ENCODE data around the gene SPDYE3.
"Not testable (repeated sequence)": the region's sequence is repeated elsewhere in the genome, so short reads cannot be mapped to it uniquely, and the experiment has no call there.

Gene SPDYE3

DNA sequence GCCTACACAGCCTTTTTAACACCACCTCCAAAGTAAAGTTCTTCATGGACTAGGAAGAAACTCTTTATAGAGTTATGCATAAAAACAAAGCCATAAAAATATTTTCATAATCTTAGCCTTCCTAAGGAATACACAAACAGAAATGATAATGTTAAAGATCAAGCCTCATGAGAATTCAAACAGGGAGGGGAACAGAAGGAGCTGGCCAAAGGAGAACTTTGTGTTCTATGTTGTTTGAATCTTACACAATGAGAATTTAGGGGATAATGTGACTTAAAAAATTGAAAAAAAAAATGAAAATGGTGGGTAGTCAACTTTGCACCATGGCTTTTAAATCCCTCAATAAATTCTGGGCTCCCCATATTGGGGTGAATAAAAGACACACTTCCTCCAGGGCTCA, 41.3 kb downstream of the SPDYE3 start:
- DNase-seq (ENCODE audit: extremely low read depth in 1 of 2, low read depth in 1 of 2), result no peak

DNA sequence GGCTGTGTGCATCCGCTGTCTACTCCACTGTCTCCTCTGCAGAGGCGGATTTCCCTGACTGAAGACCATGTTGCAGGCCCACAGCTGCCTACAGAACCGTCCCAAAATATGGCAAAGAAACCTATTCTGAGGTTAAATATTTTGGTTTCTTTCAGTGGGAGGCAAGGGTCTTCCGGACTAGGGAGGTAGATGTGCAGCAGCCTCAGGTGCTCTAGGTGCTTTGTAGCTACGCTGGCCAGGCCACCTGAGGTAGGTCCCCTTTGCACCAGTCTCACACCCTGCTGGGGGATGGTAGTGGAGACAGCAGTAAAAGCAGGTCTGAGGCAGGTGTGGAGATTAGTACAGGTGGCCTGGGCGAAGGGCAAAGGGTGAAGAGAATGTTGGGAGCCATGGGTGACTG, 42.3 kb downstream of the SPDYE3 start:
- no peak for DNase-seq (ENCODE audit: extremely low read depth in 1 of 2, low read depth in 1 of 2)

DNA sequence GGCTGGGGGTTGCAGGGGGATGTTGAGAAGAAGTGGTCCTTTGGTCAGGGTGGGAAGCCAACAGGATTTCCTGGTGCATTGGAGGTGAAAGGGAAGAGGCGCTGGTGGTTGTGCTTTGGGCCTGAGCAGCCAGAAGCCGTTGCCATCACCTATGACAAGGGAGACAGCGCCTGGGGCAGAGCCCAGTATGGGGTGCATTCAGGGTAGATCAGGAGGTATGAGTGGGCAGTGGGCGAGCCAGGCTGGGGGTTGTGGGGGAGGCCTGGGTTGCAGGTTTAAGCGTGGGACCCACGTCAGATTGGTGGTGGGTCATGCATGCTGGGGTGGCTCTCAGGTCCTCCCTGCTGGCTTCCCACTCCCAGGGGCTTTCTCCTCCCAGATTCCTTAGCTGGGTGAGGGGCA, 44.2 kb downstream of the SPDYE3 start:
- DNase-seq (ENCODE audit: extremely low read depth in 1 of 2, low read depth in 1 of 2), result no peak

DNA sequence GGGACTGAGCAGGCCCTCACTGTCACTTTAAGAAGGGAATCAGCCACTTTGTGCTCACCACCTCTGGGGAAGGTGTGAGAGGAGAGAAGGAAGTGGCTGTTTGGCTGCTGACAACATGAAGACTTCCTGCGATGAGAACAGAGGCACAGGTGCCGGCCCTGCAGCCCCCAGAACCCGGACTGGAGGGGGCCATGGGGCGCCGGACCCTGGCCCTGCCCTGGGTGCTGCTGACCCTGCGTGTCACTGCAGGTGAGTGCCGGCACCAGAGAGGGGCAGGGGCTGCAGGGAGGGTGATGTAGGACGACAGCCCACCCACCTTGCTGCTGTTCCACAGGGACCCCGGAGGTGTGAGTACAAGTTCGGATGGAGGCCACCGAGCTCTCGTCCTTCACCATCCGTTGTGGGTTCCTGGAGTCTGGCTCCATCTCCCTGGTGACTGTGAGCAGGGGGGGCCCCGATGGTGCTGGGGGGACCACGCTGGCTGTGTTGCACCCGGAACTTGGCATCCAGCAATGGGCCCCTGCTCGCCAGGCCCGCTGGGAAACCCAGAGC, 44.8 kb downstream of the SPDYE3 start:
- not testable (repeated sequence) for DNase-seq (ENCODE audit: extremely low read depth in 1 of 2, low read depth in 1 of 2)

DNA sequence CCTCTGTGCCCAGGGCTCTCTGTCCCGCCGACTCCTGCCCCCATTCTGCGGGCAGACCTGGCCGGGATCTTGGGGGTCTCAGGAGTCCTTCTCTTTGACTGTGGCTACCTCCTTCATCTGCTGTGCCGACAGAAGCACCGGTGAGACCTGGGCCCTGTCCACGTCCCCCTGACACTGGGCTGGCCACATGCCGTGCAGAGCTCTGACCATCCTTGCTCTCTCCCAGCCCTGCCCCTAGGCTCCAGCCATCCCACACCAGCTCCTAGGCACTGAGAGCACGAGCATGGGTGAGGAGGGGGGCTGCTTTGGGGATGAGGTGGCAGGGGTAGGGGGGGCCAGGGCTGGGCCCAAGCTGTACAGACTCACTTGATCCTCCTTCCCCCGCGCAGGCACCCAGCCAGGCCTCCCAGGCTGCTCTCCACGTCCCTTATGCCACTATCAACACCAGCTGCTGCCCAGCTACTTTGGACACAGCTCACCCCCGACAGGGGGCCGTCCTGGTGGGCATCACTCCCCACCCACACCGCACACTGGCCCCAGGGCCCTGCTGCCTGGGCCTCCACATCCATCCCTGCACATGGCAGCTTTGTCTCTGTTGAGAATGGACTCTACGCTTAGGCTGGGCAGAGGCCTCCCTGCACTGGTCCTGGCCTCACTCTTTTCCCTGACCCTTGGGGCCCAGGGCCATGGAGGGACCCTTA, 45.6 kb downstream of the SPDYE3 start:
- DNase-seq (ENCODE audit: extremely low read depth in 1 of 2, low read depth in 1 of 2), result no peak

DNA sequence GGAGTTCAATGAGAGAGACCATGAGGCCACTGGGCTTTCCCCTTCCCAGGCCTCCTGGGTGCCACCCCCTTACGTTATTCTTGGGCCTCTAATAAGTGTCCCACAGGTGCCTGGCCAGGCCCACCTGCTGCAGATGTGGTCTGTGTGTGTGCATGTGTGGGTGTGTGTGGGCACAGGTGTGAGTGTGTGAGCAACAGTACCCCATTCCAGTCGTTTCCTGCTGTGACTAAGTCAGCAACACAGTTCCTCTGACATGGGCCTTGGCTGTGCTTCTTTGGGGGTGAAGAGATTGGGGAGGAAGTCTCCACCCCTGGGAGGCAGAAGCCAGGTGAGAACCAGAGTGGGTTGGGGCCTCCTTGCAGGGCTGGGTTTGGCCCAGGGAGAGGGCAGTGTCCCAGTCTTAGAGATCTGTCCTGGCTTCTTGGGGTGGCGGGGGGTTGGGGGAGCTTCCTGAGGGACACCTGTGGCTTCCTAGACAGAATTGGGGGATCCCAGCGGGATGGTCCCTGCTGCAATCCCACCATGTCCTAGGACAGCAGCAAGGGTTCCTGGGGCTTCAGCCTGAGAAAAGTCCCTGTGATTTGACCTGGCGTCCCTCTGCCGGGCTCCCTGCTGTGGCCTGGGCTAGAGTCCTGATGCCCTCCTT, 46.3 kb downstream of the SPDYE3 start:
- DNase-seq (ENCODE audit: extremely low read depth in 1 of 2, low read depth in 1 of 2), result no peak

DNA sequence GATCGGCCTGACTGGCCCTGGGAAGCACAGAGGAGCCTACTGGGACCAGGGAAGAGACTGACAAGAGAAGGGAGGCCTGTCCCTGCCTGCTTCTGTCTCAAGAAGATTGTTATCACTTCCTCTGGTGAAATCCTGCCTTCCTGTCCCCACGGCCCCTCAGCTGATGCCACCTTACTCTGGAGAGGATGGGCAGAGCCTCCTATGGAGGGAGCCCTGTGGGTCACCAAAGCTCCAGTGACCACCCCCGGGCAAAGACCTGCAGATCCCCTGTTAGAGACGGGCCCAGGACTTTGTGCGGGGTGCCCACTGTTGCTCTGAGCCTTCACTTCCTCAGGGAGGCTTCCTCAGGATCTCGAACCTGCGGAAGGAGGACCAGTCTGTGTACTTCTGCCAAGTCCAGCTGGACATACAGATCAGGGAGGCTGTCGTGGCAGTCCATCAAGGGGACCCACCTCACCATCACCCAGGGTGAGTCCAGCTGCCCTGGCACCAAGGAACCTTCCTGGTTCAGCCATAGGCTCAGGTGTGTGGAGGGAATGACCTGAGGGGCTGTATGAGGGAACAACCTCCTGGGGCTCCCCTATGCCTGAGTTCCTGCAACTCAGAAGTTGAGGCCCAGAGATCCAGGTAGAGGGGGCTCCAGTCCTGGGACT, 49.0 kb downstream of the SPDYE3 start:
- DNase-seq (ENCODE audit: extremely low read depth in 1 of 2, low read depth in 1 of 2), result no peak

DNA sequence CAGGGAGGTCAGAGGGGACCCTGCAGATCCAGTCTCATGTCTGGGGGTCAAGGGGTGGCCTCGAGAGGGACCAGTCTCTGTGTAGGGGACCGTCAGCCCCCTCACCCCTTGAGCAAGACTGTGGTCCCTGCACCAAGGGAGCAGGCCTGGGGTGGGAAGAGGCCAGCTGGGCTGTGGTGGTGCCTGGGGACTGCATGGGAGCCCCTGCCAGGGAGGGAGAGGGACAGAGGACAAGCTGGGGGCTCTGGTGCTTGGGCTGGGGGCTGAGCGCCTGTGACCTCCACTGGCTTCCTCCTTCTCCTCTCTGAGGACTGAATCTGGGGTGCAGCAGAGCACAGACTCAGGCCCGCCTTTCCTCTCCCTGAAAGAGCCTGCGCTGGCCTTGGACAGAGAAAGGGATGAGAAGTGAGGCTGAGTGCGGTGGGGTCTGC, 49.6 kb downstream of the SPDYE3 start:
- DNase-seq (ENCODE audit: extremely low read depth in 1 of 2, low read depth in 1 of 2), result no peak

DNA sequence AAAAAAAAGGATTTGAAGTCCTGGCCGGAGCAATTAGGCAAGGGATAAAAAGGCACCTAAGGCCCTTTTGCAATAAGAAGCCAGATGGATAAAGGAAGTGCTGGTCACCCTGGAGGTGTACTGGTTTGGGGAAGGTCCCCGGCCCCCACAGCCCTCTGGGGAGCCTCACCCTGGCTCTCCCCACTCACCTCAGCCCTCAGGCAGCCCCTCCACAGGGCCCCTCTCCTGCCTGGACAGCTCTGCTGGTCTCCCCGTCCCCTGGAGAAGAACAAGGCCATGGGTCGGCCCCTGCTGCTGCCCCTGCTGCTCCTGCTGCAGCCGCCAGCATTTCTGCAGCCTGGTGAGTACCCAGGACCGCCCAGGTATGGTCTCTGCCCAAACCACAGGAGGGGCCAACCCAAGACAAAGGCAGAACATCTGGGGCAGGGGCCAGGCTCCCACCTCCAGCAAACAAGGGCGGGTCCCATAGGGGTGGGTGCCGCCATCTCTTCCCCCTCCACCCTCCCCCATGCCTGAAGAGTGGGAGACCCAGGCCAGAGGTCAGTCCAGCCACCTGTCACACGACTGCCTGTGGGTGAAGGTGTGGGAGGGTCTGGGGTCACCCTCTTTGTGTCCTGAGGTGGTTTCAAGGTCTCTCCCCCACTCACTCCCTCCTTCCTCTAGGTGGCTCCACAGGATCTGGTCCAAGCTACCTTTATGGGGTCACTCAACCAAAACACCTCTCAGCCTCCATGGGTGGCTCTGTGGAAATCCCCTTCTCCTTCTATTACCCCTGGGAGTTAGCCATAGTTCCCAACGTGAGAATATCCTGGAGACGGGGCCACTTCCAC, 50.7 kb downstream of the SPDYE3 start, which contains the start of gene PILRB:
Gene PILRB, plus strand, starts transcription at position 91 of the 830 bp plus-strand sequence. Its CDS starts 186 bp downstream, at position 277.
- no peak for DNase-seq (ENCODE audit: extremely low read depth in 1 of 2, low read depth in 1 of 2)

DNA sequence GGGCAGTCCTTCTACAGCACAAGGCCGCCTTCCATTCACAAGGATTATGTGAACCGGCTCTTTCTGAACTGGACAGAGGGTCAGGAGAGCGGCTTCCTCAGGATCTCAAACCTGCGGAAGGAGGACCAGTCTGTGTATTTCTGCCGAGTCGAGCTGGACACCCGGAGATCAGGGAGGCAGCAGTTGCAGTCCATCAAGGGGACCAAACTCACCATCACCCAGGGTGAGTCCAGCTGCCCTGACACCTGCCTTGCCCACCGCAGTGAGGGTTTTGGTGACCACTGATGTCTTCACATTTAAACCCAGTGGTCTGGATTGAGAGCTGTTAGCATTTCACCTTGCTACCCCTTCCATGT, 51.3 kb downstream of the SPDYE3 start:
- no peak for DNase-seq (ENCODE audit: extremely low read depth in 1 of 2, low read depth in 1 of 2)

DNA sequence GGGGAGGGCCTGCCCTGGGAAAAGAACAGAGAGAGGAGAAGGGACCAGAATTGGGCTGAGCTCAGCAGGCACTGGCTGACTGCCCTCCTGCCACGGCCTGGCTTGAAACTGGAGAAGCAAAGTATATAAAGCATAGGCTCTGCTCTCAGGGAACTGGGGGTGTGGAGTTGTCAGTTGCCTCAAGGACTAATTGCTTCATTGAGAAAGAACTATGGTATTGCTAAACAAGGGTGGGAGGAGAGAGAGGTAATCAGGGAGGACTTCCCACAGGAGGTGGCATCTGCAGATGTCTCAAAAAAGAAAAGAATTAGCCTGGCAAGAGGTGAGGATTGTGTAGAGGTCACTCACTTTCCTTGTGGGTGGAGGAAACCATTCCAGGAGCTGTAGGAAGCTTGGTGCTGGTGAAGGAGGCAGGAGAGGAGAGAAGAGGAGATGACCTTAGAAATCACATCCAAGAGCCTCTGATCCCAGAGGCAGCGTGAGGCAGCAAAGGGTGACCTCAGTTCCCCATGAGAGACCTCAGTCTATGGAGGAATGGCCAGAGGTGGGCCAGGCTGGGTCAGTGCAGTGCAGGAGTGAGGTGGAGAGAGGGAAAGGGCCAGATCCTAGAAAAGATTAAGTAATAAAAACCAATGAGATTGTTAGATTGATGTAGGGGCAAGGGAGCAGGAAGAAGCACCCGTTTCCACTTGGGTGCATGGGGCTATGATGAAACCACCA, 52.8 kb downstream of the SPDYE3 start:
- no peak for DNase-seq (ENCODE audit: extremely low read depth in 1 of 2, low read depth in 1 of 2)

DNA sequence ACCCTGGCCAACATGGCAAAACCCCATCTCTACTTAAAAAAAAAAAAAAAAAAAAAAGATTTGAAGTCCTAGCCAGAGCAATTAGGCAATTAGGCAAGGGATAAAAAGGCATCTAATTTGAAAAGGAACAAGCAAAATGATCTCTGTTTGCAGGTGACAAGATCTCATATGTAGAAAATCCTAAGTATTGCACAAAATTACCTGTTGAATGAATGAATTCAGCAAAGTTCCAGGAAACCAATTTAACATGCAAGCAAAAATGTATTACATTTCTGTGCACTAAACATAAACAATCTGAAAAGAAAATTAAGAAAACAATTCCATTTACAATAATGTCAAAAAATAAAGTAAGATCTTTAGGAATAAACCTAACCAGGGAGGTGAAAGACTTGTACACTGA, 55.6 kb downstream of the SPDYE3 start:
- no peak for DNase-seq (ENCODE audit: extremely low read depth in 1 of 2, low read depth in 1 of 2)

DNA sequence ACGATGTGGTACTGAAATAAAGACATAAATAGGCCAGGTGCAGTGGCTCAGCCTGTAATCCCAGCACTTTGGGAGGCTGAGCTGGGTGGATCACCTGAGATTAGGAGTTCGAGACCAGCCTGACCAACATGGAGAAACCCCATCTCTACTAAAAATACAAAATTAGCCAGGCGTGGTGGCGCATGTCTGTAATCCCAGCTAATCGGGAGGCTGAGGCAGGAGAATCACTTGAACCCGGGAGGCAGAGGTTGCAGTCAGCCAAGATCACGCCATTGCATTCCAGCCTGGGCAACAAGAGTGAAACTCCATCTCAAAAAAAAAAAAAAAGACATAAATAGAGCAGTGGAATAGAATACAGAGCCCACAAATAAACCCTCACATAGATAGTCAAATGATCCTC, 56.3 kb downstream of the SPDYE3 start:
- DNase-seq (ENCODE audit: extremely low read depth in 1 of 2, low read depth in 1 of 2), result not testable (repeated sequence)

DNA sequence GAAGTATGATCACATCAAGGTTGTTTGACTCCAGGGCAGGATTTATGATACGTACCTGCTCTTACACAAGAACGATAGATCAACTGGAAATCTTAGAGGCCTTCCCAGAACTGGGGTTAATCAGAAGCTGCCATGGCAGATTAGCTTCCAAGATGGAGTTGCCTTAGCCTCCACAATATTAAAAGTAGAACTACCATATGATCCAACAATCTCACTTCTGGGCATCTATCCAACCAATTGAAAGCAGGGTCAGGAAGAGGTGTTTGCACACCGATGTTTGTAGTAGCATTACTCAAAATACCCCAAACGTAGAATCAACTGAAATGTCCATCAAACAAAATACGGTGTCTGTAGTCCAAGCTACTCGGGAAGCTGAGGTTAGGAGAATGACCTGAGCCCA, 57.0 kb downstream of the SPDYE3 start:
- no peak for DNase-seq (ENCODE audit: extremely low read depth in 1 of 2, low read depth in 1 of 2)

DNA sequence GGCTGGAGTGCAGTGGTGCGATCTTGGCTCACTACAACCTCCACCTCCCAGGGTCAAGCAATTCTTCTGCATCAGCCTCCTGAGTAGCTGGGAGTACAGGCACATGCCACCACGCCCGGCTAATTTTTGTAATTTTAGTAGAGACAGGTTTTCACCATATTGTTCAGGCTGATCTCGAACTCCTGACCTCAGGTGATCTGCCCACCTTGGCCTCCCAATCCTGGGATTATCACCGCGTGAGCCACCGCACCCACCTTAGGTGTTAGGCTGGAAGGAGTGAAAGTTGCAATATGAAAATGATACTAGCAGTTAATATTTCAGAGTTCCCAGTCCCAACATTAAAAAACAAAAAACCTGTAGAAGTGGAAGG, 58.5 kb downstream of the SPDYE3 start:
- not testable (repeated sequence) for DNase-seq (ENCODE audit: extremely low read depth in 1 of 2, low read depth in 1 of 2)

DNA sequence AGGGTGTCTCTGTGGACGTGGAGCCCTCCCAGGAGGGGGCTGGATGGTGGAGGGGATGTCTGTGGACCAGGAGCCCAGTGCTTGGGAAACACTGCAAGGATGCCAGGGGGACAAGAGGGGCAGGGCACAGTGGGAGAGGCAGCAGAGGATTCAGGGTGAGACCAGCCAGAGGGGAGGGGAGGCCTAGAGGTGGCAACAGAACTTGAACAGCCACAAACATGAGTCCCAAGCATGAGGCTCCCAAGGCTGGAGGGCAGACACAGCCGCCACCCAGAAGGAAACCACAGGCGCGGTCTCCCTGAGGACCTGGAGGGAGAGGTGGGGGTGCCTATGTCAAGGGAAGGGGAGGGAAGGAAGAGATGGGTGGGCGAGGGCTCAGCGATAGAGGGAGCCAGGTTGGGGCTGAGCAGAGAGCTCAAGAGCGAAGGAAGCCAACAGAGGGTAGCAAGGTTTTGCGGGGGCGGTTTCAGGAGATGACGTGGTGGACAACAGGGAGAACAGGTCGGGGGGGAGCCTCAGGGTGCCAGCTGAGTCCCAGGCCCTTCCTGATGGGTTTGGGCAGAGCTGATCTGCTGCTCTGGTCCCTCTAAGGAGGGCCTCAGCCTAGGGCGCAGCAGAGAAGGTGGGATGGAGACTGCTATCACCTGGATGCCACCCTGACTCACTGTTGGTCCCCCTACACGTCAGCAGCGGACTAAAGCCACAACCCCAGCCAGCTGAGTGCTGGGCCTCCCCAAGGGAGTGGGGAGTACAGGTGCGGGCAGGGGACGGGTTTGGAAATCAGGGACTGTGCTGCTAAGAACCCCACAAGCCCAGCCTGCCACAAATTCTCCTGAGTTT, 59.1 kb downstream of the SPDYE3 start:
- DNase-seq (ENCODE audit: extremely low read depth in 1 of 2, low read depth in 1 of 2), result peak in 1 of 2 donors; percentile 48

DNA sequence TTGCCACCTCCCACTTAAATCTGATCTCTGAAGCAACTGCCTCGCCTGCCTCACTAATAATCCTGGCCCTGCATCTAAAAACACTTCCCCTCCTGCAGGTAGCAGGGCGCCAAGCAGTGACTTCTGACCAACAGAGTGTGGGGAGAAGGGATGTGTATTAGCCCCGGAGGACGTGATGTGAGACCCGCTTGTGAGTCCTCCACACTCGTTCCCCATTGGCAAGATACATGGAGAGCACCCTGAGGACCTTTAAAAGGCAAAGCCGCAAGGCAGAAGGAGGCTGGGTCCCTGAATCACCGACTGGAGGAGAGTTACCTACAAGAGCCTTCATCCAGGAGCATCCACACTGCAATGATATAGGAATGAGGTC, 59.7 kb downstream of the SPDYE3 start:
- no peak for DNase-seq (ENCODE audit: extremely low read depth in 1 of 2, low read depth in 1 of 2)

DNA sequence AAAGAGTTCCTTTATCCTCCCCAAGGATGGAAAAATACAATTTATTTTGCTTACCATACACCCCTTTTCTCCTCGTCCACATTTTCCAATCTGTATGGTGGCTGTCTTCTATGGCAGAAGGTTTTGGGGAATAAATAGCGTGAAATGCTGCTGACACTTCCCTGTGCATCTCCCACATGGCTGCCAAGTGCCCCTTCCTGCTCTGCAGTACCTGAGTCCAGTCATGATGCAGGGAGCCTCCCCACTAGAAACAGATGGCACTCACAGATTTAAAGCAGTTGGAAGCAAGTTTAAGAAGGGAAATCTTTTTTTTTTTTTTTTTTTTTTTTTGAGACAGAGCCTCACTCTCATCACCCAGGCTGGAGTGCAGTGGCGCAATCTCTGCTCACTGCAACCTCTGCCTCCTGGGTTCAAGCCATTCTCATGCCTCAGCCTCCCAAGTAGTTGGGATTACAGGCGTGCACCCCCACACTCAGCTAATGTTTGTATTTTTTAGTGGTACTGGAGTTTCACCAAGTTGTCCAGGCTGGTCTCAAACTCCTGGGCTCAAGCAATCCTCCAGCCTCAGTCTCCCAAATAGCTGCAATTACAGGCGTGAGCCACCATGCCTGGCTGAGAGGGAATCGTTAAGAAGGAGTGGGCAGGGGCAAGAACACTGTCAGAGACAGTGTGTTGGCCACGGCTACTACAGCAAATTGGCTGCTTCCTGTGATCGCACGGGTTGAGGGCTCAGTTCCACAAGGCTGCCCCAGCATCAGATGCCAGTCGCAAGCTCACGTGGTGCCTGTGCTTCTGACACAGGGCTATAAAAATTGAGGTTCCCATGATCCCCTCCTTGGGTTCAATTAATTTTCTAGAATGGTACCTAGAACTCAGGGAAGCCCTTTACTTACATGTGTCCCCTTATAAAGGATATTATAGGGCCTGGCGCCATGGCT, 60.4 kb downstream of the SPDYE3 start:
- DNase-seq (ENCODE audit: extremely low read depth in 1 of 2, low read depth in 1 of 2), result no peak

Measured in stimulated activated CD8-positive, alpha-beta memory T cell treated with anti-CD3 and anti-CD28 coated beads, Interleukin-7, amount 100 ng/mL, for 48 hours (primary cell).